Measurements from ENCODE around the gene SNAP29. TPM values are rescaled to one million over a fixed set of nuclear protein-coding genes. Genes with fewer than 3 reads are reported as not detected.
"Not testable (repeated sequence)": the region's sequence is repeated elsewhere in the genome, so short reads cannot be mapped to it uniquely, and the experiment has no call there.

The SNAP29 gene
- total and polyA plus RNA-seq, 12 donors: 9.9 to 43.6 (median 26.1) TPM

DNA sequence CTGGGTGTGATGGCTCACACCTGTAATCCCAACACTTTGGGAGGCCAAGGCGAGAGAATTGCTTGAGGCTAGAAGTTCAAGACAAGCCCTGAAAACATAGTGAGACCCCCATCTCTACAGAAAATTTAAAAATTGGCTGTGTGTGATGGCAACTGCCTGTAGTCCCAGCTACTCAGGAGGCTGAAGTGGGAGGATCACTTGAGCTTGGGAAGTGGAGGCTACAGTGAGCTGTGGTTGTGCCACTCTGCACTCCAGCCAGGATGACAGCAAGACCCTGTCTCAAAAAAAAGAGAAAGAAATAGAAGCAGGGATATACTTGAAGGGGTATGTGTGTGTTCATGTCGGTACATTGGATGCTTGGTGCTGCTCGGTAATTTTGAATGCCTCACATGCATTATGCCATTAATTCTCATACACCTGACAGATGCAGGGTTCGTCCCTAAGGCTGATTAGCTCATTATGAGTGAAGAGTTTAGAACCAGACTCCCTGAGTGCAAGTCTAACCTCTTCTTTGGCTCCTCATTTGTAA is 72.4 kb downstream of the SNAP29 start:
- 90 to 92% methylated on average over 4 of the region's 4 CpGs for WGBS, 2 donors
- TF ChIP-seq, protein P1, sequence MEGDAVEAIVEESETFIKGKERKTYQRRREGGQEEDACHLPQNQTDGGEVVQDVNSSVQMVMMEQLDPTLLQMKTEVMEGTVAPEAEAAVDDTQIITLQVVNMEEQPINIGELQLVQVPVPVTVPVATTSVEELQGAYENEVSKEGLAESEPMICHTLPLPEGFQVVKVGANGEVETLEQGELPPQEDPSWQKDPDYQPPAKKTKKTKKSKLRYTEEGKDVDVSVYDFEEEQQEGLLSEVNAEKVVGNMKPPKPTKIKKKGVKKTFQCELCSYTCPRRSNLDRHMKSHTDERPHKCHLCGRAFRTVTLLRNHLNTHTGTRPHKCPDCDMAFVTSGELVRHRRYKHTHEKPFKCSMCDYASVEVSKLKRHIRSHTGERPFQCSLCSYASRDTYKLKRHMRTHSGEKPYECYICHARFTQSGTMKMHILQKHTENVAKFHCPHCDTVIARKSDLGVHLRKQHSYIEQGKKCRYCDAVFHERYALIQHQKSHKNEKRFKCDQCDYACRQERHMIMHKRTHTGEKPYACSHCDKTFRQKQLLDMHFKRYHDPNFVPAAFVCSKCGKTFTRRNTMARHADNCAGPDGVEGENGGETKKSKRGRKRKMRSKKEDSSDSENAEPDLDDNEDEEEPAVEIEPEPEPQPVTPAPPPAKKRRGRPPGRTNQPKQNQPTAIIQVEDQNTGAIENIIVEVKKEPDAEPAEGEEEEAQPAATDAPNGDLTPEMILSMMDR (IDR thresholded peaks at IDR 0.05): no peak
- Histone ChIP-seq H3K27me3 (no peaks in the 10 kb centered on the region), H3K4me1 (peaks cover 0 to 57% (median 20%) of the 10 kb centered on the region in 9 donors), H3K9me3 (no peaks in the 10 kb centered on the region), H3K36me3 (peaks cover 0 to 31% (median 7%) of the 10 kb centered on the region in 9 donors), H3K27ac (no peak overlapping the region), H3K4me3 (no peak overlapping the region)
- ATAC-seq (no peak), DNase-seq (no peak)
- intact Hi-C loops (cut with DNase I): no loop called here

DNA sequence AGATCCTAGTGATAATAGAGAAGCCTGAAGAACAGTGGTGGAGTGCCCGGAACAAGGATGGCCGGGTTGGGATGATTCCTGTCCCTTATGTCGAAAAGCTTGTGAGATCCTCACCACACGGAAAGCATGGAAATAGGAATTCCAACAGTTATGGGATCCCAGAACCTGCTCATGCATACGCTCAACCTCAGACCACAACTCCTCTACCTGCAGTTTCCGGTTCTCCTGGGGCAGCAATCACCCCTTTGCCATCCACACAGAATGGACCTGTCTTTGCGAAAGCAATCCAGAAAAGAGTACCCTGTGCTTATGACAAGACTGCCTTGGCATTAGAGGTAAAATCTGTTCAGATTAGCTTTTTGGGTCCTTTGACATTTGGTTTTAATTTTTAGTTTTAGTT is 75.1 kb downstream of the SNAP29 start:
- Histone ChIP-seq H3K4me1 (peaks cover 8 to 61% (median 34%) of the 10 kb centered on the region in 9 donors), H3K36me3 (peaks cover 0 to 52% (median 13%) of the 10 kb centered on the region in 9 donors), H3K4me3 (no peak overlapping the region), H3K27me3 (no peaks in the 10 kb centered on the region), H3K9me3 (no peaks in the 10 kb centered on the region), H3K27ac (no peak overlapping the region)
- ATAC-seq (no peak), DNase-seq (no peak)
- 94 to 97% methylated on average over 7 of the region's 7 CpGs for WGBS, 2 donors
- TF ChIP-seq, protein P1 (IDR thresholded peaks at IDR 0.05): no peak
- intact Hi-C loops (cut with DNase I): no loop called here

DNA sequence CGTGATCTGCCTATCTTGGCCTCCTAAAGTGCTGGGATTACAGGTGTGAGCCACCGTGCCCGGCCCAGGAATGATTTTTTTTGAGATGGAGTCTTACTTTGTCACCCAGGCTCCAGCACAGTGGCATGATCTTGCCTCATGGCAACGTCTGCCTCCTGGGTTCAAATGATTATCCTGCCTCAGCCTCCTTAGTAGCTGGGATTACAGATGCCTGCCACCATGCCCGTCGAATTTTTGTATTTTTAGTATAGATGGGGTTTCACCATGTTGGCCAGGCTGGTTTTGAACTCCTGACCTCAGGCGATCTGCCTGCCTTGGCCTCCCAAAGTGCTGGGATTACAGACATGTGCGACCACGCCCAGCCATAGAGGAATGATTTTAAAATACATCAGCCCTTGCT is 76.2 kb downstream of the SNAP29 start:
- DNase-seq; H3K9me3 ChIP-seq; ATAC-seq; H3K4me3 ChIP-seq; intact Hi-C loops (cut with DNase I); H3K27me3 ChIP-seq; H3K27ac ChIP-seq: not testable (repeated sequence)
- Histone ChIP-seq H3K36me3 (peaks cover 0 to 52% (median 13%) of the 10 kb centered on the region in 9 donors), H3K4me1 (peaks cover 8 to 65% (median 40%) of the 10 kb centered on the region in 9 donors)
- 94 to 95% methylated on average over 9 of the region's 9 CpGs for WGBS, 2 donors

DNA sequence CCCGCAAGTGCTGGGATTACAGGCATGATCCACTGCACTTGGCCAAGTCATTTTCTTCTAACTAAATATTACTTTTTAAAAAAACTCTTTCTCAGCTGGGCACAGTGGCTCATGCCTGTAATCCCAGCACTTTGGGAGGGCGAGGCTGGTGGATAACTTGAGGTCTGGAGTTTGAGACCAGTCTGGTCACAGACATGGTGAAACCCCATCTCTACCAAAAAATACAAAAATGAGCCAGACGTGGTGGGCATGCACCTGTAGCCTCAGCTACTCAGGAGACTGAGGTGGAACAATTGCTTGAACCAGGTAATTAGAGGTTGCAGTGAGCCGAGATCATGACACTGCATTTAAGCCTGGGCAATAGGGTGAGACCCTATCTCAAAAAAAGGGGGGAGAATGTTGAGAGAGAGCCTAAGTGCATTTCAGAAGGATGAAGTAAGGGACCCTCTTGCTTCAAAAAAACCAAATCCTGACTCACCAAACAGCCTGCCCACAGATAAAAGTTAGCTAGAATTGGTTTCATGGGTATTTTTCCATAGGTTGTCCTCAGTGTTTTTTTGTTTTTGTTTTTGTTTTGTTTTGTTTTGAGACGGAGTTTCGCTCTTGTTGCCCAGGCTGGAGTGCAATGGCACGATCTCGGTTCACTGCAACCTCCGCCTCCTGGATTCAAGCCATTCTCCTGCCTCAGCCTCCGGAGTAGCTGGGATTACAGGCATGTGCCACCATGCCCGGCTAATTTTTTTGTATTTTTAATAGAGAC is 77.2 kb downstream of the SNAP29 start:
- ATAC-seq; H3K9me3 ChIP-seq; intact Hi-C loops (cut with DNase I); DNase-seq; H3K27ac ChIP-seq; H3K4me3 ChIP-seq; H3K27me3 ChIP-seq: not testable (repeated sequence)
- Histone ChIP-seq H3K4me1 (peaks cover 8 to 71% (median 49%) of the 10 kb centered on the region in 9 donors), H3K36me3 (peaks cover 0 to 55% (median 13%) of the 10 kb centered on the region in 9 donors)
- WGBS, 2 donors: 85 to 89% methylated on average over 11 of the region's 11 CpGs

DNA sequence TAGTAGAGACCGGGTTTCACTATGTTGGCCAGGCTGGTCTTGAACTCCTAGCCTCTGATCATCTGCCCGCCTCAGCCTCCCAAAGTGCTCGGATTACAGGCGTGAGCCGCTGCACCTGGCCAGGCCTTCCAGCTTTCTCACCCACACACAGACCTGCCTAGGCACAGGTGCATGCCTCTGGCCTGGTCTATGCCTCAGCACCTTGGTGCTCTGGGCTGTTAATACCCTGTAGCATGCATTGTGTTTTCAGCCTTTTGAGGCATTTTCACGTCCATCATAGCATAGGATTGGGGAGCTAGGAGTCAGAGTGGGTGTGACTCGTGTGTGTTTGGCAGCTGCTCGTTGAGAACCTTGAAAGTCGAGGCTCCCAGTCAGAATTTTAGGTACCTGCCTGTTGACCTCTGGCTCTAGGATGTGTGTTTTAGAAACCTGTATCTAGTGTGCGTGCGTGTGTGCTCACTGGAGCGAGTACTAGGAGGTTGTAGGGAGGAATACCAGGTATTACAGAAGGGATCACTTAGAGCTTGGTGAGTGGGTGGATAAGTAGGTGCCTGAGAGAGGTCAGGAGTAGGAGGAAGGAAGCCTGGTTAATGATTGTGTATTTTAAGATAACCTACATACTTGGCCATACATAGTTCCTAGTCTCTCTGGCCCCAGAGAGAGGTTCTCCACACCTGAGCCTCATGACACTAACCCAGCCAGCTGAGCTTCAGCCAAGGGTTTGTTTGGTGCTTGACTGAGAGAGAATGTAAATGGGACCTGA is 78.4 kb downstream of the SNAP29 start:
- peak in 4 of 8 donors; percentile 15 to 38 (median 28) for ATAC-seq
- TF ChIP-seq, protein P1 (IDR thresholded peaks at IDR 0.05): no peak
- H3K4me3 ChIP-seq: no peak overlapping the region

More for the DNA sequence above, 78.4 kb downstream of the SNAP29 start:
- H3K27ac ChIP-seq: no peak overlapping the region
- H3K27me3 ChIP-seq: no peaks in the 10 kb centered on the region
- no peak for DNase-seq
- no peaks in the 10 kb centered on the region for H3K9me3 ChIP-seq
- H3K4me1 ChIP-seq: peaks cover 8 to 70% (median 53%) of the 10 kb centered on the region in 9 donors
- 73 to 76% methylated on average over 12 of the region's 12 CpGs for WGBS, 2 donors
- peaks cover 0 to 56% (median 13%) of the 10 kb centered on the region in 9 donors for H3K36me3 ChIP-seq
- intact Hi-C loops (cut with DNase I): no loop called here

Measured in heart right ventricle (tissue), 16 donors.